Measurements from ENCODE around the gene DLD. TPM values are rescaled to one million over a fixed set of nuclear protein-coding genes. Genes with fewer than 3 reads are reported as not detected.

The DLD gene
- total RNA-seq, 1 donor from 2014 or later, result 342 TPM

- TF ChIP-seq, protein P1, sequence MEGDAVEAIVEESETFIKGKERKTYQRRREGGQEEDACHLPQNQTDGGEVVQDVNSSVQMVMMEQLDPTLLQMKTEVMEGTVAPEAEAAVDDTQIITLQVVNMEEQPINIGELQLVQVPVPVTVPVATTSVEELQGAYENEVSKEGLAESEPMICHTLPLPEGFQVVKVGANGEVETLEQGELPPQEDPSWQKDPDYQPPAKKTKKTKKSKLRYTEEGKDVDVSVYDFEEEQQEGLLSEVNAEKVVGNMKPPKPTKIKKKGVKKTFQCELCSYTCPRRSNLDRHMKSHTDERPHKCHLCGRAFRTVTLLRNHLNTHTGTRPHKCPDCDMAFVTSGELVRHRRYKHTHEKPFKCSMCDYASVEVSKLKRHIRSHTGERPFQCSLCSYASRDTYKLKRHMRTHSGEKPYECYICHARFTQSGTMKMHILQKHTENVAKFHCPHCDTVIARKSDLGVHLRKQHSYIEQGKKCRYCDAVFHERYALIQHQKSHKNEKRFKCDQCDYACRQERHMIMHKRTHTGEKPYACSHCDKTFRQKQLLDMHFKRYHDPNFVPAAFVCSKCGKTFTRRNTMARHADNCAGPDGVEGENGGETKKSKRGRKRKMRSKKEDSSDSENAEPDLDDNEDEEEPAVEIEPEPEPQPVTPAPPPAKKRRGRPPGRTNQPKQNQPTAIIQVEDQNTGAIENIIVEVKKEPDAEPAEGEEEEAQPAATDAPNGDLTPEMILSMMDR (IDR thresholded peaks at IDR 0.05; ENCODE audit: borderline replicate concordance), result no peak
- peak overlapping the region; percentile 59 for H3K27ac ChIP-seq (replicated peaks)
- peaks cover 68% of the 10 kb centered on the region for H3K36me3 ChIP-seq
Observed at GRCh38 chr7:107946451-107946850, 55.5 kb downstream of the DLD start.

DNA sequence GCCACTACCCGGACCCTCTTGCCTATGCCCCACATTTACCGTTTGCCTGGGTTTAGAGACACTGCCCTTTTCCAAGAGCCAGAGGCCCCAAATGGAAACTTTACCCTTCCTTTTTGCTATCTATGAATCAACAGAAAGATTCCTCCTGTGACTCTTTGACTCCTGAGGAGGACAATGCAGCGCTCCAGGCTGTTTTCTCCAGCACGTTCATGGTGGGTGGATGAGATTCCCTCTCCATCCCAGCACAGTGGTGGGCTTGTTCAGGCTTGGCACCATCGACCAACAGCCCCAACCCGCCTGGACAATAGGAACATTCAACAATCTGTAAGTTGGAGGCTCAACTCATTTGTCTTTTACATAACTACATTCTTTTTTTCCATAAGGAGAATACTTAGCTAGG lies 55.9 kb downstream of the DLD start:
- Histone ChIP-seq H3K9me3 (replicated peaks) (no peaks in the 10 kb centered on the region), H3K36me3 (peaks cover 68% of the 10 kb centered on the region), H3K4me1 (peaks cover 72% of the 10 kb centered on the region), H3K27me3 (ENCODE audit: low read depth) (no peaks in the 10 kb centered on the region), H3K27ac (replicated peaks) (peak overlapping the region; percentile 59), H3K4me3 (no peak overlapping the region)
- no peak for DNase-seq
- intact Hi-C loops (cut with micrococcal nuclease), result no loop called here
- TF ChIP-seq, protein P1 (IDR thresholded peaks at IDR 0.05; ENCODE audit: borderline replicate concordance), result no peak

More at GRCh38 chr7:107946451-107946850, 55.5 kb downstream of the DLD start:
- no peak for DNase-seq
- peaks cover 69% of the 10 kb centered on the region for H3K4me1 ChIP-seq
- no peaks in the 10 kb centered on the region for H3K27me3 ChIP-seq (ENCODE audit: low read depth)
- intact Hi-C loops (cut with micrococcal nuclease), result no loop called here
- no peak overlapping the region for H3K4me3 ChIP-seq
- no peaks in the 10 kb centered on the region for H3K9me3 ChIP-seq (replicated peaks)

DNA sequence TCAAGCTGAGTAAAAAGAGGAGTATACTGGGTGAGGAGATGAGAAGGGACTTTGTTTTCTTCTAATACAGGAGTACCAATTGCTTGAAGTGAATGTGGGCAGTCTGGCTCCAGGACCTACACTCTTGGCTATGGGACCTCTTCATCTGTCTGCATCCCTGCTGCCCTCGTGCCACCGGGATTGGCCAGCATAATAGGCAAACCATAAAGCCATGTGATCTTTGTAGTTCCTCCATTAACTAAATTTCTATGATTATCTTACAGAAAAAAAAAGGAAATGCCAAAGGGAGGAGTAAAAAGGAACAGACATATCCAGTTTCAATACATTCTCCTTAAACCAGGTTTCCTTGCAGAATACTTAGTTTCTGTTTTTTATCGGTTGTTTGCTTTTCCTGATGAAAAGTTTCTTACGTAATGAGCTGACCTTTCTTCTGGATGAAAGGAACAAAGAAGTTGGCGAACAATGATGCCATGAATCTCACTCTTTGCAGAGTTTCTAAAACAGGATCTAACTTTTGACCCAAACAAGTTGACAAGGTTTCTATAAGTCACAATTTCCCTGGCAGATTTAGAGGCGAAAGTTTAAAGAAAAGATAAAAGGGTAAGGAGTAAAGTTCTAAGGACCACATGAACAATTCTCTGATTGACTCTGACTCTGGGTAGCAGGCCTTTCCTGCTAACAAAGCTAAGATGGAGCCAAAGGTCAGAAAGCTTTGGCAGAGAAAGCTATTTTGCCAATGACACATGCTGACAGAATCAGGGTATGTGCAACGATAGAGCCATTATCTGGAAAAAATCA lies 57.9 kb downstream of the DLD start:
- Histone ChIP-seq H3K4me1 (peaks cover 76% of the 10 kb centered on the region), H3K9me3 (replicated peaks) (no peaks in the 10 kb centered on the region), H3K4me3 (no peak overlapping the region), H3K27me3 (ENCODE audit: low read depth) (no peaks in the 10 kb centered on the region), H3K36me3 (peaks cover 75% of the 10 kb centered on the region), H3K27ac (replicated peaks) (peak overlapping the region; percentile 59)
- DNase-seq, result no peak
- intact Hi-C loops (cut with micrococcal nuclease), result no loop called here
- TF ChIP-seq, protein P1 (IDR thresholded peaks at IDR 0.05; ENCODE audit: borderline replicate concordance), result no peak

- peak overlapping the region; percentile 59 for H3K27ac ChIP-seq (replicated peaks)
- H3K4me3 ChIP-seq, result no peak overlapping the region
- no peak for DNase-seq
- H3K9me3 ChIP-seq (replicated peaks), result no peaks in the 10 kb centered on the region
- no peaks in the 10 kb centered on the region for H3K27me3 ChIP-seq (ENCODE audit: low read depth)
- TF ChIP-seq, protein P1 (IDR thresholded peaks at IDR 0.05; ENCODE audit: borderline replicate concordance), result no peak
- H3K36me3 ChIP-seq, result peaks cover 75% of the 10 kb centered on the region
- intact Hi-C loops (cut with micrococcal nuclease), result no loop called here
- H3K4me1 ChIP-seq, result peaks cover 69% of the 10 kb centered on the region
Observed at GRCh38 chr7:107949443-107949935, 58.5 kb downstream of the DLD start.

GRCh38 chr7:107951172-107951787 lies 60.3 kb downstream of the DLD start:
- no peak for DNase-seq
- intact Hi-C loops (cut with micrococcal nuclease), result no loop called here
- H3K27ac ChIP-seq (replicated peaks), result no peak overlapping the region
- no peak overlapping the region for H3K4me3 ChIP-seq
- peaks cover 93% of the 10 kb centered on the region for H3K36me3 ChIP-seq
- no peaks in the 10 kb centered on the region for H3K9me3 ChIP-seq (replicated peaks)
- TF ChIP-seq, protein P1 (IDR thresholded peaks at IDR 0.05; ENCODE audit: borderline replicate concordance), result no peak
- peaks cover 51% of the 10 kb centered on the region for H3K4me1 ChIP-seq
- no peaks in the 10 kb centered on the region for H3K27me3 ChIP-seq (ENCODE audit: low read depth)
